Measurements from ENCODE around the gene LSM10. TPM values are rescaled to one million over a fixed set of nuclear protein-coding genes. Genes with fewer than 3 reads are reported as not detected.
A peak's percentile ranks its signal among the peaks of the same experiment; 100 is the strongest.

Gene LSM10
- total and polyA plus RNA-seq, 9 of the 15 experiments (the other 6 are each of a cell fraction or from before 2014, with no cell fraction given): 13.2 to 146 (median 68.9) TPM

GRCh38 chr1:36385410-36386264 lies 12.1 kb downstream of the LSM10 start, which contains the start of gene STK40 (continued):
- TF ChIP-seq ARID4B (CRISPR knock-in tag; IDR thresholded peaks at IDR 0.05) (no peak; the same call in 1 of the 2 replicates), STAT6 (CRISPR knock-in tag; IDR thresholded peaks at IDR 0.05) (no peak), NR1H2 (CRISPR knock-in tag; IDR thresholded peaks at IDR 0.05) (no peak), SMC3 (conservative IDR thresholded peaks at IDR 0.05; ENCODE audit: insufficient read depth, low read depth, low read length) (no peak), SMAD3 (CRISPR knock-in tag; conservative IDR thresholded peaks at IDR 0.05) (no peak), ZFP1 (CRISPR knock-in tag; IDR thresholded peaks at IDR 0.05) (no peak), FIP1L1 (IDR thresholded peaks at IDR 0.05; ENCODE audit: low read depth, low read length, poor library complexity, severe bottlenecking) (peak; percentile 46), DLX4 (CRISPR knock-in tag; IDR thresholded peaks at IDR 0.05) (no peak), ETV5 (CRISPR knock-in tag; IDR thresholded peaks at IDR 0.05; ENCODE audit: low read depth) (no peak; the same call in 1 of the 2 replicates), ZNF764 (CRISPR knock-in tag; IDR thresholded peaks at IDR 0.05; ENCODE audit: low read depth) (no peak), RFX5 (IDR thresholded peaks at IDR 0.05; ENCODE audit: low read depth, low read length) (no peak), MYNN (IDR thresholded peaks at IDR 0.05) (no peak; the same call in 1 of the 2 replicates), MYNN (CRISPR knock-in tag; IDR thresholded peaks at IDR 0.05) (no peak; the same call in 1 of the 2 replicates), HNRNPLL (IDR thresholded peaks at IDR 0.05; ENCODE audit: low read depth, low read length, poor library complexity, severe bottlenecking) (peak; percentile 8), NFYB (IDR thresholded peaks at IDR 0.05; ENCODE audit: extremely low read depth, insufficient read length) (peak; percentile 93), GABPA (tag; conservative IDR thresholded peaks at IDR 0.05; ENCODE audit: low read depth) (peak; percentile 97), CREBBP (IDR thresholded peaks at IDR 0.05; ENCODE audit: low read depth, low read length) (no peak), ZBTB1 (CRISPR knock-in tag; IDR thresholded peaks at IDR 0.05; ENCODE audit: borderline replicate concordance, low read depth) (peak; percentile 83), ETV1 (tag; conservative IDR thresholded peaks at IDR 0.05; ENCODE audit: low read depth) (no peak)

All from K562 (cell line).